Stimulated activated CD4-positive, alpha-beta T cell treated with anti-CD3 and anti-CD28 coated beads, Interleukin-4, amount 100 ng/mL, for 4 hours (primary cell): ENCODE data around the gene PRLH.
"Not testable (repeated sequence)": the region's sequence is repeated elsewhere in the genome, so short reads cannot be mapped to it uniquely, and the experiment has no call there.

Experiments used
- DNase-seq, 2 experiments: peaks; one replicate each; pipeline ENCODE4 v3.0.0-alpha.2; 2020

The PRLH gene

DNA sequence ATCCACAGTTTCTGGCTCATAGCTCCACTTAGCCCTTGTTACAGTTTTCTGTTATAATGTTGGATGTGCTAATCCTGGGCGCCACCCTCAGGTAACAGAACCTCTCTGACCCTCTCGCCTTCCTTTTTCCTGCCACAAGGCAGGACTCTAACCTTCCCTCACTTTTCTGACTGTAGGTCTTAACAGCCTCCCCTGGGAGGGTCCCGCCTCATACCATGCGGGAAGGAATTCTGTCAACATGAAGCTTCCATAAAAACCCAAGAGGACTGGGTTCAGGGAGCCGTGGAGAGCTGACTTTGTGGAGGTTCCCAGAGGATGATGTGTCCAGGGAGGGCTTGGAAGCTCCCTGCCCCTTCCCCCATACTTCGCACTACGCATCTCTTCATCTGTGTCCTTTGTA lies 36.0 kb downstream of the PRLH start:
- no peak for DNase-seq

DNA sequence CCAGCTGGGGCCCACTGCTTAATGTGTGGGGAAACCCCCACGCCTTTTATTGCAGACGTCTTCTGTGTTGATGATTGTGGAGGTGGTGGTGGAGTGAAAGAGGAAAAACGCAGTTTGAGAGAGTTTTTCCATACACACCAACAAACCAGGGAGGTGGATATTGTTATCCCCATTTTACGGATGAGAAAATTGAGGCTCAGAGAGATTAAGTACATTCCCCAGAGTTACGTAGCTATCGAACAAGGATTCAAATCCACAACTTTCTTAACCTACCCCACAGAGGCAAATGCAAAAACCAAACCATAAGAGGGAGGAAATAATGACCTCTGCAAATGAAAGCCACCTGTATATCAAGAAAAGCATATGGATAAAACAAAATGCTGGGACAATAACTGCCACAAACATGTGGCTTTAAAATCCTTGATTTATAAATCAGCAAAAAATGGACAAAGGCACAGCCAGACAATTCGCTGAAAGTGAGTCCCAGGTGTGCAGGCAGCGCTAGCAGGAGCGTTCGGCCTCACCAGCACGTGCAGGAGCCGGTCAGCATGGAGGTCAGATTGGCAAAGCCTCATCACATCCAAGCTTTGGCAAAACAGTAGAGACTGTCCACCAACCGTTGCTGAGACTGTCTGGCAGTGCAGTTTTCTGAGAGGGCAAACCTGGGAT lies 36.8 kb downstream of the PRLH start:
- no peak for DNase-seq

DNA sequence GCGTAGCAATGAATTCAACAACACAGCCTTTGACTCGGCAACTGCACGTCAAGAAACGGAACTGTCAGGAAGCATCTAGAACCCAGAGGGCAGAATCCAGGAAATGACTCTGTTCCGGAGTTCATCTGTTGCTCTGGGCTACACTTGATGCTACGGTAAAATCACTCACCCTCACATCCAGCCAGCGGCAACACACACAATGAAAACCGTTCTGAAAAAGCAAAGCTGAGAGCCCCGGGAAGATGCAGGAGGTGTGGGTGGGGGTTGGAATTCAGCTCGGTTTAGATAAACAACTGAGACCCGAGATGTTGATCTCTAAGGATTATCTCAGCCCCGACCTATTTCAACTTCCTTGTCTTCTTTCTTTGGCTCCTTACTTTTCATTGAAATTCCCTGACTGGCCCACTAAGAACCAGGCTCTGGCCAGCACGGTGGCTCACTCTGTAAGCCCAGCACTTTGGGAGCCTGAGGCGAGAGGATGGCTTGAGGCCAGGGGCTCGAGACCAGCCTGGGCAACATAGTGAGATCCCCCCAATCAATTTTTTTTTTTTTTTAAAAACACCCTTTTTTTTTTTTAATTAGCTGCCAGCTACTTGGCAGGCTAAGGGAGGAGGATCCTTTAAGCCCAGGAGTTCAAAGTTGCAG lies 37.5 kb downstream of the PRLH start:
- DNase-seq, result peak in 1 of 2 experiments; percentile 51

DNA sequence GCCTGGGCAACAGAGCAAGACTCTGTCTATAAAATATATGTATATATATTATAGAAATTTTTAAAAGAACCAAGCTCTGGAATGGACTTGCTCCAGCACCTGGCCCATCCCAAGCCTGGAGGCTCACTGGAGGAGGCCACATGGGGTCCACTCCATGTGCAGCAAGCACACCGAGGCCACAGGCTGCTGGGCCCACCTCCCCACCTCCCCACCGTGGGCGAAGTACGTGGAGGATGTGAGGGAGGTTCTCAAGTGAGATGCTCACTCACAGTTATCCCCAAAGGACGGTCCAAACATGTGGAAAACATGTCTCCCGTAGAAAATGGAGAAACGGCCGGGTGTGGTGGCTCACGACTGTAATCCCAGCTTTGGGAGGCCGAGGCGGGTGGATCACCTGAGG lies 38.0 kb downstream of the PRLH start:
- no peak for DNase-seq

DNA sequence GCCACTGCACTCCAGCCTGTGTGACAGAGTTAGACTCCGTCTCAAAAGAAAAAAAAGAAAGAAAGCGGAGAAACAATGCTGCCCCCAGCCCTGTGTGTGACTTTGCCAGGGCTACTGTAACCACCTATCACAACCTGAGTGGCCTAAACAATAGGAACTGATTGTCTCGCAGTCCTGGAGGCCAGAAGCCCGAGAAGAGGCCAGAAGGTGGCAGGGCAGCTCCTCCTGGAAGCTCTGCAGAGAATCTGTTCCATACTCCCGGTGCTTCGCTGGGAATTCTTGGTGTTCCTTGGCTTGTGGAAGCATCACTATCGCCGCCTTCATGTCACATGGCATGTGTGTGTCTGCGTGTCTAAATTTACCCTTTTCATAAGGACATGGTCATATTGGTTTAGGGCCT lies 38.6 kb downstream of the PRLH start:
- no peak for DNase-seq

DNA sequence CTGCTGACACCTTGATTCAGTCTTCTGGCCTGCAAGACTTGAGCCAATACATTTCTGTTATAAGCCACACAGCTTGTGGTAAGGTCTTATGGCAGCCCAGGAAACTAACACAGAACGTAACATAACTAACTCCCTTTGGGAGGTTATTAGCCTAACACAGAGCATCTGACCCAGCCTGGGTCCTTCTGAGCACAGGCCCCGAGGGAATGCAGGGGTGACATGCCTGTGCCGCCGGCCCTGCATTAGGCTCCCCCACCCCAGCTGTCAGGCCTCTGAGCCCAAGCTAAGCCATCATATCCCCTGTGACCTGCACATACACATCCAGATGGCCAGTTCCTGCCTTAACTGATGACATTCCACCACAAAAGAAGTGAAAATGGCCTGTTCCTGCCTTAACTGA lies 40.1 kb downstream of the PRLH start:
- DNase-seq, result not testable (repeated sequence)

DNA sequence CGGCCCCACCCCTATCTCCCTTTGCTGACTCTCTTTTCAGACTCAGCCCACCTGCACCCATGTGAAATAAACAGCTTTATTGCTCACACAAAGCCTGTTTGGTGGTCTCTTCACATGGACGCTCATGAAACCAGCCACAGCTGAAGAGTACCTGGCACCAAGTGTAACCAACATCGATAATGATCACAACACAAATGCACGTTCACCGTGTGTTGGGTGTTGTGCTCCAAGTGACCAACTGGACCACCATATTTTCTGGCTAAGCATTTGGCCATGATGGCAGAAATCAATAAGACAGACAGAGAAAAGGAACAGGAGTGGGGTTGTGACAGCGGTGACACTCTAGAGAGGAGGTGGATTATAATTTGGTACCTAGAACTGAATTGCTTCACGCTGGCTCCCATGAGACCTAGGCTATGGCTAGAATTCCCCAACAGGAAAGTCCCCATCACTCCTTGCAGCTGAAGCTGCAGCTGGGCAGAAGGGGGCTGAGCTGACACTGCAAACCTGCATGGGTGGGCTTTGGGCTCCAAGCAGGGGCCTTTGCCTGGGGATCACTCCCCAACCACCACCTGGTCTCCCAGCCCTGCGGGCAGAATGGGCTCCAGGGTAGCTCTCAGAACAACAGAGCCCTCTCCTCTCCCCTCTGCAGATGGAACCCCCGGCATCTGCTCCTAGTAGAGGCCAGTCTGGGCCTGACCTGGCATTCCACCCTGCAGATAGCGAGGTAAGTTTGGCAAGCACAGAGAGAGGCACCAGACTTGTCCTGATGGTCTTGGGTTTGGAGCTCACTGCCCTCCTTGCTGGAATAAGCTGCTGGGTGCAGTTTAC lies 46.4 kb downstream of the PRLH start:
- no peak for DNase-seq

DNA sequence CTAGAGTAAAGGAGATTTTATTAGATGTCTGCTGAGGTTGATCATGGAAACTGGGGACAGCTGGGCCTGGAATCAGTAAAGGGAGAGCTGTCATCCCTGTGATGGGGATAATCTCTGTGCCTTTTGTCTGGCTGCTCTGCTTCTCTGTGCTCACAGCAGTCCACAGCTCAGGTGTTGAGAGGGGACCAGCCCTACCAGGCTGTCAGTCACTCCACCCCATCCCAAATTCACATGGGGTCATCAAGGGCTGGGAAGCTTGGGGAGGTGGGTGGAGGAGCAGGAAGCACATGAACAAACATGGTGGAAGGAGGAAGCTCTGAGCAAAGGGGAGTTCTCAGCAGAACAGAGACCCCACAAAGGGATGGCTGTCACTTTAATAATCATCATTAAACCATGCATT lies 47.3 kb downstream of the PRLH start:
- DNase-seq, result no peak

DNA sequence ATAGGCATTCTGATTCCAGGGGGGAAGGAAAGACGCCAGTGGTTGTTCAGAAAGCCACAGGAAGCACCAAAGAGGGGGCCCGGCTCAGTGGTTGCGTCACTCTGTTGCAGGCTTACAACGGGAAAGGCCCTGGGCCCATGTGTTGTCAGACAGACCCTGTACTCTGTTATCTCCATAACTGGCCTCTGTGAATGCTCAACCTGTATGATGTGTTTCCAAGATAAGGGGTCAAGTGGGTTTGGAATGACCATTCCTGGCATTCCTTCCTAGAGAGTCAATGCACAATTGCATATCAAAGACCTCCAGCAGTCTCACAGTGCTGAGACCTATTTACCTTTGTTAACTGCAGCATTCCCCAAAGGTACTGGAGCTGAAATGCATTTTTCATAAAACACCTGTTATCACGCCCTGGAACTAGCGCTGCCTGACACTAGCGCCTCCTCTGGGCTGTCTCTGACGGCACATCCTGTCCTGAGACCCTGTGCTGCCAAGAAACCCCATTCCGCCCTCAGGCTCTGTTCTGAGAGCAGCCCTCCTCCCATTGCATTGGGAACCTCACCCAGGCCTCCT lies 47.9 kb downstream of the PRLH start:
- no peak for DNase-seq

DNA sequence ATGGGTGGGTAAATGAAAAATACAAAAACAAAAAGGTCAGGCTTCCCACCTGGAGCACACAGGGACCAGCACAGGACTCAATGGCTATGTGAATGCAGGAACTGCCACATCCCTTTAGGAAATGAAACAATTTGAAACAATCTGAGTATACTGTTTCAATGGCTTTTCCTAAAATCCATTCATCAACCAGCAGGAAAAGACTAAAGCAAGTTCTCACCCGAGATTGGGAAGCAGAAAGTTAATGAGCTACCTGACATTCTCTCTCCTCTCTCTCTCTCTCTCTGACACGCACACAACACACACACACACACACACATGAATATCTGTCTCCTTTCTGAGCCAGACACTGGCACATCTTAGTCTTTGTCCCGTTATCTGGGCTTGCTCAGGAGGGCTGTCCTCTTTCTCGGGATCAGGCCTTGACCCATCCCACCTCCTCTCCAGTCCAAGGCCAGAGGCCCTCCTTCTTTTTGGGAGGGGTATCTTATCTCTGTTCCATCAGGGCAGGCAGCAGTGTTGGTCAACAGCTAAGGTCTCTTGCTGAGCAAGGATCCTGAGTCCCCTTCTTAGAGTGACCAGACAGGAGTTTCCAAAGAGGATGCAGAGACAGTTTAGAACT lies 49.4 kb downstream of the PRLH start:
- no peak for DNase-seq

DNA sequence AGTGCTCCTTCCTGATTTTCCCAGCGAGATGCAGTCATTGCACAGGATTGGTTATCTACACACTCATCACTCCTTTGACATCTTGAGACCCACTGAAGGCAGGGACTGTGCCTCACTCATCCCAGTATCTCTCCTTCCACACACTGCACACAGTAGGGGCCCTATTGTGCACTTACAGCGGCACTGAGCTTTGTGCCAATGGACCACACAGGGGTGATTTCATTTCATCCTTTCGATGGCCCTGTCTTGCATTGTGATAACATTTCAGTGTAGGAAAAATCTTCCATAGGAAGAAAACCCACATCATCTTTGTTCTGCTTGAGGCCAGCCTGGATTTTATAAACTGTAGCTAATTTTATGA lies 50.0 kb downstream of the PRLH start:
- no peak for DNase-seq
